ENCODE data around the gene CCDC51.

The CCDC51 gene

GRCh38 chr3:48419149-48419548 lies 20.8 kb downstream of the CCDC51 start:
- no peak for DNase-seq (ENCODE audit: low spot score)

GRCh38 chr3:48418651-48419050 lies 21.3 kb downstream of the CCDC51 start:
- no peak for DNase-seq (ENCODE audit: low spot score)

GRCh38 chr3:48418140-48418539 lies 21.8 kb downstream of the CCDC51 start:
- no peak for DNase-seq (ENCODE audit: low spot score)

- DNase-seq (ENCODE audit: low spot score): no peak
These were observed 22.3 kb downstream of the CCDC51 start for GRCh38 chr3:48417529-48418108.

- no peak for DNase-seq (ENCODE audit: low spot score)
These were observed 23.4 kb downstream of the CCDC51 start for GRCh38 chr3:48416546-48416945.

- DNase-seq (ENCODE audit: low spot score): no peak
These were observed 23.8 kb downstream of the CCDC51 start for GRCh38 chr3:48416091-48416505.

- DNase-seq (ENCODE audit: low spot score): no peak
These were observed 24.5 kb downstream of the CCDC51 start for GRCh38 chr3:48415251-48415953.

GRCh38 chr3:48414376-48415250 lies 25.3 kb downstream of the CCDC51 start:
- DNase-seq (ENCODE audit: low spot score): no peak

GRCh38 chr3:48413611-48414010 lies 26.3 kb downstream of the CCDC51 start:
- no peak for DNase-seq (ENCODE audit: low spot score)

- DNase-seq (ENCODE audit: low spot score): no peak
These were observed 26.8 kb downstream of the CCDC51 start for GRCh38 chr3:48413086-48413485.

- no peak for DNase-seq (ENCODE audit: low spot score)
These were observed 27.4 kb downstream of the CCDC51 start for GRCh38 chr3:48412375-48413001.

GRCh38 chr3:48411606-48412374 lies 28.1 kb downstream of the CCDC51 start:
- DNase-seq (ENCODE audit: low spot score): no peak

GRCh38 chr3:48411041-48411588 lies 28.8 kb downstream of the CCDC51 start:
- no peak for DNase-seq (ENCODE audit: low spot score)

- no peak for DNase-seq (ENCODE audit: low spot score)
These were observed 29.5 kb downstream of the CCDC51 start for GRCh38 chr3:48410205-48411040.

GRCh38 chr3:48409291-48410201 lies 30.4 kb downstream of the CCDC51 start:
- no peak for DNase-seq (ENCODE audit: low spot score)

GRCh38 chr3:48408823-48409281 lies 31.1 kb downstream of the CCDC51 start:
- DNase-seq (ENCODE audit: low spot score): no peak

GRCh38 chr3:48407542-48408099 lies 32.3 kb downstream of the CCDC51 start:
- DNase-seq (ENCODE audit: low spot score): no peak

- no peak for DNase-seq (ENCODE audit: low spot score)
These were observed 33.2 kb downstream of the CCDC51 start for GRCh38 chr3:48406443-48407431.

Measured in COLO829 (cell line).